ENCODE results near the gene ZNF768. TPM values are rescaled to one million over a fixed set of nuclear protein-coding genes. Genes with fewer than 3 reads are reported as not detected.
A peak's percentile ranks its signal among the peaks of the same experiment; 100 is the strongest.
"Not testable (repeated sequence)": the region's sequence is repeated elsewhere in the genome, so short reads cannot be mapped to it uniquely, and the experiment has no call there.

The ZNF768 gene
- total RNA-seq, 4 donors from 2014 or later, result 30.5 to 41.3 (median 36.6) TPM

DNA sequence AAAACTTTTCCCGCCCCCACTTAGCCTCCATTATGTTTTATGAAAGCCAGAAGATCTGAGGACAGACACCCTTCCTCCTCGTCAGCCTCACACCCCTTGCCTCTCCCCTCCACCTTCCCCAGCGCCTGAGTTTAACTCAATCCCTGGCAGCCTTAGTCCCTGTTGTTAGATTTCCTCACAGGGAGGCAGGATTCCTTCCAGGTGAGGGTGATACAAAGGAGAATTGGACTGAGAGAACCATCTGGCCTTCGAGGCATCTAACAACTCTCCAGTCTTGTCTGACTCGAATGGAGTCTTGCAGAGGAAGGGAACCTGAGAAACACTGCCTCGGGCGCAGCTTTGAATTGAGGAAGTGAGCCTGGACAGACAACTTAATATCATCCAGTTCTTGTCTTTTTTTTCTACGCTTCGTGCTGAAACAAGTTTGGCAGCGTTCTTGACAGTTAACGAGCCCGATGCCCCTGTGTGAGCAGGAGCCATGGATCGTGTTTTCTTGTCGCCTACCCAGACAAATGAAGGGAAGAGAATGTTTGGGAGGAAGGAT, 1.3 kb upstream of the ZNF768 start:
- no peaks in the 10 kb centered on the region for H3K27me3 ChIP-seq
- no peak for TF ChIP-seq POLR2A (IDR thresholded peaks at IDR 0.05)
- no peak for TF ChIP-seq EP300 (IDR thresholded peaks at IDR 0.05)
- no peak for TF ChIP-seq POLR2AphosphoS5 (IDR thresholded peaks at IDR 0.05)
- TF ChIP-seq, protein P1, sequence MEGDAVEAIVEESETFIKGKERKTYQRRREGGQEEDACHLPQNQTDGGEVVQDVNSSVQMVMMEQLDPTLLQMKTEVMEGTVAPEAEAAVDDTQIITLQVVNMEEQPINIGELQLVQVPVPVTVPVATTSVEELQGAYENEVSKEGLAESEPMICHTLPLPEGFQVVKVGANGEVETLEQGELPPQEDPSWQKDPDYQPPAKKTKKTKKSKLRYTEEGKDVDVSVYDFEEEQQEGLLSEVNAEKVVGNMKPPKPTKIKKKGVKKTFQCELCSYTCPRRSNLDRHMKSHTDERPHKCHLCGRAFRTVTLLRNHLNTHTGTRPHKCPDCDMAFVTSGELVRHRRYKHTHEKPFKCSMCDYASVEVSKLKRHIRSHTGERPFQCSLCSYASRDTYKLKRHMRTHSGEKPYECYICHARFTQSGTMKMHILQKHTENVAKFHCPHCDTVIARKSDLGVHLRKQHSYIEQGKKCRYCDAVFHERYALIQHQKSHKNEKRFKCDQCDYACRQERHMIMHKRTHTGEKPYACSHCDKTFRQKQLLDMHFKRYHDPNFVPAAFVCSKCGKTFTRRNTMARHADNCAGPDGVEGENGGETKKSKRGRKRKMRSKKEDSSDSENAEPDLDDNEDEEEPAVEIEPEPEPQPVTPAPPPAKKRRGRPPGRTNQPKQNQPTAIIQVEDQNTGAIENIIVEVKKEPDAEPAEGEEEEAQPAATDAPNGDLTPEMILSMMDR (IDR thresholded peaks at IDR 0.05), result no peak
- no peaks in the 10 kb centered on the region for H3K9me3 ChIP-seq
- peak overlapping the region; percentile 90 for H3K4me3 ChIP-seq
- H3K4me1 ChIP-seq, result peaks cover 34% of the 10 kb centered on the region
- DNase-seq (ENCODE audit: low spot score in 2 of 2), result peak in 1 of 2 donors; percentile 76
- H3K36me3 ChIP-seq, result peaks cover 33% of the 10 kb centered on the region
- peak overlapping the region; percentile 99 for H3K27ac ChIP-seq
- WGBS, result 17% methylated on average over 14 of the region's 14 CpGs

DNA sequence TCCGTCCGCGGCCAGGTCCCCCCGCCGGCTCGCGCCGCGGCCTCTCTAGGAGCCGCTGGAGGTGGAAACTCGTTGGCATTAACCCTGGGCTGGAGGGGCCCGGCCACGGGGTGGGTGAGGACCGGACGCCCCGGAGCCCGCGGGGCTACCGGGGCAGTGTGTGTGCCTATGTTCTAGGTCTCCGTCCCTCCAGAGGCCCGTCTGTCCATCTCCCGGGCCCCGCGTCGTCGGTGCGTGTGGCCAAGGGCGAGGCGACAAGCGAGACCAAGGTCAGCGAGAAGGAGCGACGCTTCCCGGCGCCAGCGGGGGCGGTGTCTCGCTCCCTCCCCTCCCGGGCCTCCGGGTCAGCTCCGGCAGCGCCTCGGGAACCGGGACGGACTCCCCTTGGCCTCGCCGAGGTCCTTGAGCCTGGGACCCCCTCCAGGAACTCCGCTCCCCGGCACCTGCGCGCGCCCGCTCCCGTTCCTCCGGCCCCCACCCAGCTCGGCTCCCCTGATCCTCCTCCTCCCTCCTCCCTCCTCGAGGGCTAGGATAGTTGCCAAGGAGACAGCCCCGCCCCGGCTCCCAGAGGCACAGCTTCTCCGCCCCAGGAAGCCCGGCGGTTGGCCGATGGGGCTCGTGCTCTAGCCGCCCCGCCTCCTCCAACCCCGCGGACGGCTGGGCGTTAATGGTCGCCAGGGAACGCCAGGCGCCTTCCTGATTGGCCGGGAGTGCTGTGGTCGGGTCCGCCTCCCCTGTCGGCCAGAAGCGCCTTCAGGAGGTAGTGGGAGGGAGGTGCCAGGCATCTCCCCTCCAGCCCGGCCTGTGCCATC, 663 bp upstream of the ZNF768 start:
- Histone ChIP-seq H3K27ac (peak overlapping the region; percentile 99), H3K27me3 (no peaks in the 10 kb centered on the region), H3K9me3 (no peaks in the 10 kb centered on the region), H3K4me3 (peak overlapping the region; percentile 90), H3K4me1 (peaks cover 34% of the 10 kb centered on the region), H3K36me3 (peaks cover 26% of the 10 kb centered on the region)
- WGBS, result 0% methylated on average over 3 of the region's 79 CpGs
- TF ChIP-seq EP300 (IDR thresholded peaks at IDR 0.05) (no peak), POLR2AphosphoS5 (IDR thresholded peaks at IDR 0.05) (peak in 2 of 3 donors; percentile 59), POLR2A (IDR thresholded peaks at IDR 0.05) (peak; percentile 27 to 57)
- peak; percentile 99 for DNase-seq (ENCODE audit: low spot score in 2 of 2)

DNA sequence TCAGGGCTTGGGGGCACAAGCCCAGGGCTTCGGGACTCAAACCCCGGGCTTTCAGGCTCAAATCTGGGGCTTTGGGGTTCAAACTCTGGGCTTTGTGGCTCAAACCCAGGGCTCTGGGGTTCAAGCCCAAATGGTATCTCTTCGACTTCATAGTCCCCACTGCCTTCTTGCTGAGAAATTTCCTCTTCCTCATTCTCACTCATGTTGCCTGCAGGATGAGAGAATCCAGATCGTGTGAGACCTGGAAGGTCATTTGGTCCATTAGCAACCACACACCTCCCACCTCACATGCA, 576 bp downstream of the ZNF768 start:
- WGBS, result 21% methylated on average over 2 of the region's 4 CpGs
- Histone ChIP-seq H3K9me3 (no peaks in the 10 kb centered on the region), H3K27ac (peak overlapping the region; percentile 99), H3K36me3 (peaks cover 14% of the 10 kb centered on the region), H3K4me3 (peak overlapping the region; percentile 90), H3K27me3 (no peaks in the 10 kb centered on the region), H3K4me1 (peaks cover 34% of the 10 kb centered on the region)
- no peak for DNase-seq (ENCODE audit: low spot score in 2 of 2)
- TF ChIP-seq POLR2A (IDR thresholded peaks at IDR 0.05), result no peak
- no peak for TF ChIP-seq POLR2AphosphoS5 (IDR thresholded peaks at IDR 0.05)
- TF ChIP-seq, protein P1 (IDR thresholded peaks at IDR 0.05), result no peak

DNA sequence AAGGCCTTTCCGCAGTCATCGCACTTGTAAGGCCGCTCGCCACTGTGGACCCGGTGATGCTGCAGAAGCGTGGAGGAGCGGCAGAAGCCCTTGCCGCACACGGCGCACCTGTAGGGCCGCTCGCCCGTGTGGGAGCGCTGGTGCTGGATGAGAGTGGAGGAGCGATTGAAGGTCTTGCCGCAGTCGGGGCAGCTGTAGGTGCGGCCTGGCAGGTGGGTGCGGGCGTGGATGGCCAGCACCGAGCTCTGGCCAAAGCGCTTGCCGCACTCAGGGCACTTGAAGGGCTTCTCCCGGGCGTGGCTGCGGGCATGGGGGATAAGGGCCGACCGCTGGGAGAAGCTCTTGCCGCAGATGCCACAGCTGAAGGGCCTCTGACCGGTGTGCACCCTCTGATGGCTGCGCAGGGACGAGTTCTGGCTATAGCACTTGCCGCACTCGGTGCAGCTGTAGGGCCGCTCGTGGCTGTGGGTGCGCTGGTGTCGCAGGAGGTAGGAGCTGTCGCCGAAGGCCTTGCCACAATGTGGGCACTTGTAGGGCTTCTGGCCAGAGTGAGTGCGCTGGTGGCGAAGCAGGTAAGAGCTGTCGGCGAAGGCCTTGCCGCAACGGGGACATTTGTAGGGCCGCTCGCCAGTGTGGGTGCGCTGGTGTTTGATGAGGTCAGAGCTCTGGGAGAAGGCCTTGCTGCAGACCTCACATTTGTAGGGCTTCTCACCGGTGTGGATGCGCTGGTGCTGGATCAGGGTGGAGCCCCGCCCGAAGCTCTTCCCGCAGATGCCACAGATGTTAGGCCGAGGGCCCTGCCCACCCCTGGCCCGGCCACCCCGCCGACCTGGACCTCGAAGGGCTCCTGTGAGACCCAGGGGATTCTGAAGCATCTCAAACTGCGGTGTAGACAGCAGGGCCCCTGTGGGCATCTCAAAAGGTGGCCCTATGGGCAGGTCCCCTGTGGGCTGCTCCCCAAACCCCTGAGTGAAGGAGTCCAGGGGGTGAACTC, 1.5 kb downstream of the ZNF768 start:
- H3K27me3 ChIP-seq, result no peaks in the 10 kb centered on the region
- H3K27ac ChIP-seq, result no peak overlapping the region
- WGBS, result 95% methylated on average over 46 of the region's 60 CpGs
- H3K4me1 ChIP-seq, result peaks cover 32% of the 10 kb centered on the region
- no peak for TF ChIP-seq POLR2A (IDR thresholded peaks at IDR 0.05)
- DNase-seq (ENCODE audit: low spot score in 2 of 2), result no peak
- no peak overlapping the region for H3K4me3 ChIP-seq
- H3K36me3 ChIP-seq, result peaks cover 11% of the 10 kb centered on the region
- no peaks in the 10 kb centered on the region for H3K9me3 ChIP-seq

DNA sequence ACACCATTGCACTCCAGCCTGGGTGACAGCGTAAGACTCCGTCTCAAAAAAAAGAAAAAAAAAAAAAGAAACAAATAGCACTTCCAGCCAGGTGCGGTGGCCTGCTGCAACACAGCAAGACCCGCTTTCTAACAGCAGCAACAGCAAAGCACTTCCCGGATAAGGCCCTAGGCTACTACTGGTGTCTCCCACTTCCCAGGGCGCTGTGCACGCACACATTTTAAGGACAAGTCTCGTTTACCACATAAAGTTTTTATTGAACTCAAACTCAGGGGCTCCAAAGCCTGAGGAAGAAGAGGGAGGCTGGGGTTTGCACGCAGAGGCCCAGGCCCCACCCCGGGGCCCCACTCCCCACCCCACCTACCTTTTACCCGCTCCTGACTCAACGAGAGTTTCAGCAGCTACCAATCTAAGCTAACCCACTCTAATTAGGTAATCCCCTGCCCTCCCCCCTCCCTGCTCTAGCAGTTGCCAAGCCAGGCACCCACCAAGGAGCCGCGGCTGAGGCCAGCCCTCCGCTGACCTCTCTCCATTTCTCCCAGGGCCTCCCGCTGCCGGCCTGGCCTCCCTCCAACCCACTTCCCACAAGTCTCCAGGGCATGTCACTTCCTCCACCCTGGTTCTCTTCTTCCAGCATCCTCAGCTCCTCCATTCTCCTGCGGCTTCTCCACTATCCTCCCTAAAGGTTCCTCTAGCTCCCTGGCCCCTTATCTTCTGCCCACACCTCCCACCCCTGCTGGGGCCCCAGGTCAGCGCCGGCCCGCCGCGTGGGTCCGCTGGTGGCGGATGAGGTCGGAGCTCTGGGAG, 2.4 kb downstream of the ZNF768 start:
- Histone ChIP-seq H3K27me3 (no peaks in the 10 kb centered on the region), H3K4me1 (peaks cover 26% of the 10 kb centered on the region), H3K9me3 (no peaks in the 10 kb centered on the region), H3K27ac (no peak overlapping the region), H3K4me3 (no peak overlapping the region), H3K36me3 (peaks cover 11% of the 10 kb centered on the region)
- no peak for DNase-seq (ENCODE audit: low spot score in 2 of 2)
- TF ChIP-seq EP300 (IDR thresholded peaks at IDR 0.05), result no peak
- TF ChIP-seq, protein P1 (IDR thresholded peaks at IDR 0.05), result no peak
- no peak for TF ChIP-seq POLR2A (IDR thresholded peaks at IDR 0.05)
- TF ChIP-seq POLR2AphosphoS5 (IDR thresholded peaks at IDR 0.05), result no peak
- WGBS, result 74% methylated on average over 26 of the region's 26 CpGs

DNA sequence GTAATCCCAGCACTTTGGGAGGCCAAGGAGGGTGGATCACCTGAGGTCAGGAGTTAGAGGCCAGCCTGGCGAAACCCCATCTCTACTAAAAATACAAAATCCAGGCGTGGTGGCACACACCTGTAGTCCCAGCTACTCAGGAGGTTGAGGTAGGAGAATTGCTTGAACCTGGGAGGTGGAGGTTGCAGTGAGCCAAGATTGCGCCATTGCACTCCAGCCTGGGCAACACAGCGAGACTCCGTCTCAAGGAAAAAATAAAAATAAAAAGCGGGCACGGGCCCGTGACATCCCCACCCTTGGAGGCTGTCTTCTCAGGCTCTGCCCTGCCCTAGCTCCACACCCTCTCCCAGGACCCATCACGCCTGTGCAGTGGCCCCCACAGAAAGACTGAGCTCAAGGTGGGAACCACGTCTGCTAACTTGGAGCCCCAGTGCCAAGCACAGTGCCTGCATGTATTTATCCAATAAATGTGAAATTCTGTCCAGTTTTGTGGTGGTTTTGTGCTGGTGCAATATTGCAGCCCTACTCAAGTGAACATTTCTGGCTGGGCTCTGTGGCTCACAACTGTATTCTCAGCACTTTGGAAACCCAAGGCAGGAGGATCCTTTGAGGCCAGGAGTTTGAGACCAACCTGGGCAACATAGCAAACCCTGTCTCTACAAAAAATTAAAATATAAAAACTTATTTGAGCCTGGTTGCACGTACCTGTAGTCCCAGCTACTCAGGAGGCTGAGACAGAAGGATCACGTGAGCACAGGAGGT, 3.5 kb downstream of the ZNF768 start:
- not testable (repeated sequence) for H3K9me3 ChIP-seq; DNase-seq (ENCODE audit: low spot score in 2 of 2); H3K27me3 ChIP-seq; H3K27ac ChIP-seq; H3K4me3 ChIP-seq
- H3K36me3 ChIP-seq, result peaks cover 11% of the 10 kb centered on the region
- peaks cover 15% of the 10 kb centered on the region for H3K4me1 ChIP-seq
- 89% methylated on average over 12 of the region's 12 CpGs for WGBS

All from suprapubic skin (tissue), 4 donors.